PFSK-1 (cell line): ENCODE data around the gene PTPRN2.

ENCODE experiments used
- FOXP2 ChIP-seq: optimal IDR thresholded peaks from 2 replicates; pipeline ENCODE3; 2011; ENCODE audit warnings: borderline replicate concordance, control low read depth, inconsistent platforms; ENCODE audit not compliant: insufficient read depth; ENCODE audit errors: extremely low read length, extremely low read depth
- POLR2AphosphoS5 ChIP-seq: IDR thresholded peaks from 2 replicates; pipeline ENCODE4 v1.6.1; 2012; ENCODE audit warnings: low read depth, mild to moderate bottlenecking, control low read depth, low read length, moderate library complexity
- SIN3A ChIP-seq: IDR thresholded peaks from 2 replicates; pipeline ENCODE4 v1.6.1; 2012; ENCODE audit warnings: mild to moderate bottlenecking, low read length, moderate library complexity, borderline replicate concordance; ENCODE audit not compliant: insufficient read depth

DNA sequence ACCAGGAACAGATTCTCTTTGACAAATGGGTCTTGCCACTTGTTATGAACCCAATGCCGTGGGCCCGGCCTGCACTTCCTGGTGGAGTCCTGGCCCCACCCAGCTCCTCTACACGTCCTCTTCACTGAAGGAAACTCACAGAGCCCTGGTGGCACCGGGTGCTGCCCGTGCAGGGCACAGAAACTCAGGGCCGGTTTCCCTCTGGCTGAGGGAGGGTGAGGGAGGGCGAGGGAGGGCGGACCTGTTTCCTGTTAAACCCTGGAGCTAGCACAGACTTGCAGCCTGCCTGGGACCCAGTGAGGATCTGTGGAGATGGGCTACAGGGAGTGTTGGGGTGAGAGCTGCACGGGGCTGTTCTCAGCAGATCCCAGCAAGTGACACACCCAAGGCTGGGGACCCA, 596.3 kb downstream of the PTPRN2 start:
- TF ChIP-seq SIN3A (no peak), FOXP2 (no peak), POLR2AphosphoS5 (no peak)
